Skeletal muscle tissue (tissue), 4 donors: ENCODE measurements around the gene DNAH14. TPM values are rescaled to one million over a fixed set of nuclear protein-coding genes. Genes with fewer than 3 reads are reported as not detected.
"Not testable (repeated sequence)": the region's sequence is repeated elsewhere in the genome, so short reads cannot be mapped to it uniquely, and the experiment has no call there.

ENCODE experiments used
- H3K27ac ChIP-seq: one replicate; pipeline ENCODE4 v1.7.0; 2013; ENCODE audit warnings: mild to moderate bottlenecking, low read depth, low read length, inconsistent platforms
- H3K27me3 ChIP-seq, 3 donors: one replicate each; pipeline ENCODE4 v1.7.0; 2013; ENCODE audit warnings: low read length in 3 of 3; ENCODE audit not compliant: control insufficient read depth in 3 of 3, insufficient read depth in 3 of 3
- H3K36me3 ChIP-seq, 3 donors: one replicate each; pipeline ENCODE4 v1.7.0; 2013; ENCODE audit warnings: low read length in 3 of 3; ENCODE audit not compliant: control insufficient read depth in 3 of 3, insufficient read depth in 3 of 3
- H3K4me1 ChIP-seq, 3 donors: one replicate each; pipeline ENCODE4 v1.7.0; 2013; ENCODE audit warnings: low read length in 3 of 3, mild to moderate bottlenecking in 3 of 3; ENCODE audit not compliant: control insufficient read depth in 3 of 3, insufficient read depth in 3 of 3
- H3K4me3 ChIP-seq, 3 donors: one replicate each; pipeline ENCODE4 v1.7.0; 2013; ENCODE audit warnings: low read length in 3 of 3
- H3K9ac ChIP-seq, 3 donors: one replicate each; pipeline ENCODE4 v1.7.0; 2013; ENCODE audit warnings: low read length in 3 of 3, mild to moderate bottlenecking in 3 of 3, moderate library complexity in 2 of 3, low read depth in 1 of 3
- H3K9me3 ChIP-seq, 3 donors: one replicate each; pipeline ENCODE4 v1.7.0; 2013; ENCODE audit warnings: low read length in 3 of 3; ENCODE audit not compliant: control insufficient read depth in 3 of 3
- total RNA-seq: library from RNA; depleted of rRNA; stranded (reverse); fragments of >200 nt; gene quantifications from one replicate; pipeline ENCODE4 v1.2.3, GENCODE V29; 2014
- donor health status: Osteomylitis.

DNAH14 gene
- total RNA-seq, 1 donor from 2014 or later, result 12.5 TPM

DNA sequence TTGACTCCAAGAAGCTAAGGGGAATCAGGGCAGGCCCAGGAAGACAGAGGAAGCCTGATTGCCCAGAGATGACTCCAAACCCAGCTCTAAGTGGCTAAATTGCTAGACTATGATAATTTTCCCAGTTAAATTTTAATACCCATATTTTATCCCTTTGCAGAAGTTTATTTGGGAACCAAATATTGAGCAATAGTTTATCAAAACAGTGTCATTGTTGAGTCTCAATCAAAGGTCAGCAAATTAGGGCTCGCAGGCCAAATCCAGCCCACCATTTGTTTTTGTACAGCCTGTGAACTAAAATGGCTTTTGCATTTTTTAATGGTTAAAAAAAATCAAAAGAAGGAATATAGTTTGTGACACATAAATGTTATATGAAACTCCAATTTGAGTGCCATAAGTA is 451.2 kb downstream of the DNAH14 start:
- H3K4me3 ChIP-seq, result no peak overlapping the region
- no peaks in the 10 kb centered on the region for H3K27me3 ChIP-seq
- no peak overlapping the region for H3K27ac ChIP-seq
- no peak overlapping the region for H3K9ac ChIP-seq
- H3K36me3 ChIP-seq, result no peaks in the 10 kb centered on the region
- H3K4me1 ChIP-seq, result no peaks in the 10 kb centered on the region
- no peaks in the 10 kb centered on the region for H3K9me3 ChIP-seq

DNA sequence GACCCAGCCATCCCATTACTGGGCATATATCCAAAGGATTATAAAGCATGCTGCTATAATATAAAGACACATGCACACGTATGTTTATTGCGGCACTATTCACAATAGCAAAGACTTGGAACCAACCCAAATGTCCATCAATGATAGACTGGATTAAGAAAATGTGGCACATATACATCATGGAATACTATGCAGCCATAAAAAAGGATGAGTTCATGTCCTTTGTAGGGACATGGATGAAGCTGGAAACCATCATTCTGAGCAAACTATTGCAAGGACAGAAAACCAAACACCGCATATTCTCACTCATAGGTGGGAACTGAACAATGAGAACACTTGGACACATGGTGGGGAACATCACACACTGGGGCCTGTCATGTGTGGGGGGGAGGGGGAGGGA is 457.4 kb downstream of the DNAH14 start:
- not testable (repeated sequence) for H3K27ac ChIP-seq, H3K9ac ChIP-seq, H3K9me3 ChIP-seq, H3K4me3 ChIP-seq, H3K36me3 ChIP-seq, H3K27me3 ChIP-seq, H3K4me1 ChIP-seq

DNA sequence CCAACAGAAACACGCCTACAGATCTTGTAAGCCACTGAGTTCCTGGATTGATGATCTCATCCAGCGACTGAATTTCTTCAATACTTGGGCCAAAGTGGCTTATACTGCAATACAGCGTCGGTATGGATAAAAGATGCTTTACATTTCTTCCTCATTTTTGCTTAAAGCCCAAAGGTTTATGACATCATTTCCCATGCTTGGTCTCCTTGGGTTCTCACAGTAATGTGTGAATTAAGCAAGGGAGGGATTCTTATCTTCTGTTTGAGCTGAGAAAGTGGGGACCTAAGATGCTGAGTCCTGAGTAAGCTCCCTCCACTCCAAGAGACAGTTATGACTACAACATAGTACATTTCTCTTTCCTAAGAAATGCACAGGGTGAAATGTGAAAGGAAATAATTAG is 458.9 kb downstream of the DNAH14 start:
- Histone ChIP-seq H3K27ac (no peak overlapping the region), H3K4me1 (no peaks in the 10 kb centered on the region), H3K36me3 (no peaks in the 10 kb centered on the region), H3K9ac (no peak overlapping the region), H3K27me3 (no peaks in the 10 kb centered on the region), H3K9me3 (no peaks in the 10 kb centered on the region), H3K4me3 (no peak overlapping the region)

DNA sequence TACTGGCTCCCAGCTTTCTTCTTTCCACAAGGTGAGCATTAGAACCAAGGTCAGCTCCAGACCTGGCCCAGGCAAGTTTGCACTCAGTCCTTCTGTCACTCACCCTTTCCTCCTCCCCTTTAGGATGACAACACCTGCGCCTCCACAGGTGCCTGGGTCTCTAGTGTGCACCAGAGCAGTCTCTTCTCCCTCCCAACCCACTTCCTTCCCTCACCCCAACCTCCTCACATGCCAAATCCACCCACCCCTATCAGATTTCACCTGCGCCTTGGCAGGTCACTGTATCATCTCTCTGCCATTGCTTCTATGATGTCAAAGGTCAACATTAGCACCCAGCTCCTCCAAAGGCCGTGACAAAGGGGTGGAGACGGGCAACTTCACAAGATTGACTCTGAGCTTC is 460.4 kb downstream of the DNAH14 start:
- no peaks in the 10 kb centered on the region for H3K36me3 ChIP-seq
- no peaks in the 10 kb centered on the region for H3K27me3 ChIP-seq
- H3K27ac ChIP-seq, result no peak overlapping the region
- no peak overlapping the region for H3K9ac ChIP-seq
- no peaks in the 10 kb centered on the region for H3K4me1 ChIP-seq
- no peaks in the 10 kb centered on the region for H3K9me3 ChIP-seq
- H3K4me3 ChIP-seq, result no peak overlapping the region

DNA sequence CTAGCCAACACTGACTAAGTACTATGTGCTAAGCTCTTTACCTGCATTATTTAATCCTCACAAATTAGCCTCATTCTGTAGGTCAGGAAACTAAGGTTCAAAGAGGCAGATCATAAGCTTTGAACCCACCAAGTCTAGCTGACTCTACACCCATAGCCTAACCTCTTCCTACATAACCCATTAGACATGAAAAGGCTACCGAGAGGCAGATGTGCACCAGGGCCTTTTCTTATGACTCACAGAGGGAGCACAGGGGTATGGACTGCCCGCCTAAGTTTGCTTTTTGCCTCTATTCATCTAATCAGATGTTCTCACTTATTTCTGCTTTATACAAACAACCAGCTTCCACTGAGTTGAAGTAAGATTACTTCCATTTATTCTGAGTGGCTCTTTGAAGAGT is 466.9 kb downstream of the DNAH14 start:
- H3K9me3 ChIP-seq, result no peaks in the 10 kb centered on the region
- no peak overlapping the region for H3K9ac ChIP-seq
- peaks cover 9 to 13% (median 9%) of the 10 kb centered on the region in 3 donors for H3K36me3 ChIP-seq
- H3K27ac ChIP-seq, result no peak overlapping the region
- H3K27me3 ChIP-seq, result no peaks in the 10 kb centered on the region
- H3K4me3 ChIP-seq, result no peak overlapping the region
- H3K4me1 ChIP-seq, result no peaks in the 10 kb centered on the region

- no peak overlapping the region for H3K4me3 ChIP-seq
- H3K9ac ChIP-seq, result no peak overlapping the region
- peaks cover 9 to 26% (median 24%) of the 10 kb centered on the region in 3 donors for H3K36me3 ChIP-seq
- no peak overlapping the region for H3K27ac ChIP-seq
- H3K4me1 ChIP-seq, result no peaks in the 10 kb centered on the region
- no peaks in the 10 kb centered on the region for H3K27me3 ChIP-seq
- no peaks in the 10 kb centered on the region for H3K9me3 ChIP-seq
Observed at GRCh38 chr1:225400968-225401367, 471.5 kb downstream of the DNAH14 start.

DNA sequence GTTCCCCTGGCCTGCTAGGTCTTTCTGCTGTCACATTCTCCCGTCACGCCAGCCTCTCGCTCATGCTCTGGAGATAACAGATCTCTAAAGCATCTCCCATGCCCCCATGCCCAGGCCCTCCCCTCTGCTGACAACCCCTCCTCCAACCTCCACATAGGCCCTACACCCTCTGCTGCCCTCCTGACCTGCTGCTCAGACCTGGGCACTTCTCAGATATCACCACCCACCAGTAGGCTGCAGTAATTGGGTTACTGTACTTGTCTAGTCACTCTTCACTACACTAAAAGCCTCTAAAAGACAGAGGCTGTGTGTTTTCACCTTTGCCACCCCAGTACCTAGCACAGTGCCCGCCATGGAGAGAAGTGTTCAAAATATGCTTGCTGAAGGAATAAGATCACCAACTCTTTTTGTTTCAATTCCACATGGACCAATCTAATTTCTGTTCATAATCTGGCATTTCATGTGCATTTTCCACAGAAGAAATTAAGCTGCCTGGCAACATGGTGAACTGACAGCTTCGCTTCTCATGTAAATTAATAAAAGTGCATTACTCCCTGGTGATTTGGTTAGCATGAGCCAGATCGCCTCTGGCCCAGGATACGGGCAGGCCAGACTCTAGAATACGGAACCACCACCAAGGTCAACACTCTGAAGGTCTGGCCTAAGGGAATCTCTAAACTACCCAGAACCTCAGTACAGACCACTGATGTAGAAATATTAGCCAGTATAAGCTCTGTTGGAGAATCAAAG is 477.7 kb downstream of the DNAH14 start:
- Histone ChIP-seq H3K27me3 (no peaks in the 10 kb centered on the region), H3K4me3 (no peak overlapping the region), H3K4me1 (no peaks in the 10 kb centered on the region), H3K27ac (no peak overlapping the region), H3K36me3 (peaks cover 2 to 36% (median 33%) of the 10 kb centered on the region in 3 donors), H3K9ac (no peak overlapping the region), H3K9me3 (no peaks in the 10 kb centered on the region)

- Histone ChIP-seq H3K9ac (no peak overlapping the region), H3K27ac (no peak overlapping the region), H3K4me1 (no peaks in the 10 kb centered on the region), H3K36me3 (peaks cover 2 to 40% (median 39%) of the 10 kb centered on the region in 3 donors), H3K9me3 (no peaks in the 10 kb centered on the region), H3K4me3 (no peak overlapping the region), H3K27me3 (no peaks in the 10 kb centered on the region)
Observed at GRCh38 chr1:225407755-225408154, 478.3 kb downstream of the DNAH14 start.

DNA sequence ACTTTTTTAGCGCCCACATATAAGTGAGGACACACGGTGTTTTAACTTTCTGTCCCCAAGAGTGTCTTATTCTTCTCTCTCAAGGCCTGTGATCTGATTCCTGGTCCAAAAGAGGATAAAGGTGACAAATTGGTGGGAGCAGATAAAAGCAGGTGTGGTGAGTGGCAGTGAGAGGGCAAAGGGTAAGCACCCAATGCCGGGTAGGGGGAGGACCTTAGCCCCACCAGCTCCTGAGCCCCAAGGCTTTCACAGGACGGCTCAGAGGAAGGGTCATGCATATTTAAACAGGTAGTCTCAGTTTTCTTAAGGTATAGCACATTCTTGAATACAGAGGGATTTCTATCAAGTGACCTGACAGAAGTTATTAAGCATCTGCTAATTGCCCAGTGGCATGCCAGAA is 478.8 kb downstream of the DNAH14 start:
- Histone ChIP-seq H3K9me3 (no peaks in the 10 kb centered on the region), H3K9ac (no peak overlapping the region), H3K36me3 (peaks cover 2 to 41% (median 34%) of the 10 kb centered on the region in 3 donors), H3K4me3 (no peak overlapping the region), H3K27ac (no peak overlapping the region), H3K27me3 (no peaks in the 10 kb centered on the region), H3K4me1 (no peaks in the 10 kb centered on the region)

GRCh38 chr1:225409051-225409450 is 479.6 kb downstream of the DNAH14 start:
- H3K9ac ChIP-seq, result no peak overlapping the region
- no peak overlapping the region for H3K27ac ChIP-seq
- H3K4me1 ChIP-seq, result no peaks in the 10 kb centered on the region
- H3K4me3 ChIP-seq, result no peak overlapping the region
- no peaks in the 10 kb centered on the region for H3K27me3 ChIP-seq
- H3K9me3 ChIP-seq, result no peaks in the 10 kb centered on the region
- peaks cover 3 to 43% (median 38%) of the 10 kb centered on the region in 3 donors for H3K36me3 ChIP-seq
